RWPE2 (cell line): ENCODE data around the gene NANOGP8.
"Not testable (repeated sequence)": the region's sequence is repeated elsewhere in the genome, so short reads cannot be mapped to it uniquely, and the experiment has no call there.

Experiments
- ATAC-seq: fragments of 200-7000 bp; cut with Tn5 transposase; 3 replicates; pipeline ENCODE4 v1.9.1; 2021; ENCODE audit warnings: low read depth
- DNase-seq: peaks from one replicate; pipeline ENCODE4 v3.0.0-alpha.2; 2020; ENCODE audit warnings: low spot score
- H3K27ac ChIP-seq: fragments of 450-650 bp; 2 replicates; pipeline ENCODE4 v1.5.1; 2017; ENCODE audit warnings: mild to moderate bottlenecking; ENCODE audit not compliant: poor library complexity, severe bottlenecking
- H3K27me3 ChIP-seq: fragments of 250-450 bp; sonication (Bioruptor Pico); 2 replicates; pipeline ENCODE4 v1.5.1; 2021; ENCODE audit warnings: mild to moderate bottlenecking, moderate library complexity; ENCODE audit not compliant: insufficient read depth, poor library complexity, severe bottlenecking
- H3K36me3 ChIP-seq: fragments of 250-450 bp; sonication (Bioruptor Pico); 2 replicates; pipeline ENCODE4 v1.5.1; 2020; ENCODE audit warnings: low read depth, mild to moderate bottlenecking, moderate library complexity
- H3K4me1 ChIP-seq: fragments of 250-450 bp; sonication (Bioruptor Pico); 2 replicates; pipeline ENCODE4 v1.5.1; 2021; ENCODE audit warnings: mild to moderate bottlenecking, moderate library complexity; ENCODE audit not compliant: insufficient read depth, poor library complexity, severe bottlenecking
- H3K4me3 ChIP-seq: fragments of 250-450 bp; sonication (Bioruptor Pico); 2 replicates; pipeline ENCODE4 v1.5.1; 2021; ENCODE audit warnings: mild to moderate bottlenecking, moderate library complexity; ENCODE audit not compliant: severe bottlenecking
- H3K9me3 ChIP-seq: fragments of 250-450 bp; sonication (Bioruptor Pico); 2 replicates; pipeline ENCODE4 v1.5.1; 2021; ENCODE audit warnings: mild to moderate bottlenecking, moderate library complexity; ENCODE audit not compliant: severe bottlenecking
- TF ChIP-seq, protein P1 (sequence below): fragments of 450-650 bp; IDR thresholded peaks from one replicate; pipeline ENCODE4 v1.5.1; 2017; ENCODE audit warnings: mild to moderate bottlenecking, moderate library complexity; ENCODE audit not compliant: poor library complexity, severe bottlenecking

NANOGP8 gene

GRCh38 chr15:35089551-35089950 lies 4.5 kb upstream of the NANOGP8 start:
- H3K27ac ChIP-seq = no peak overlapping the region
- TF ChIP-seq, protein P1, sequence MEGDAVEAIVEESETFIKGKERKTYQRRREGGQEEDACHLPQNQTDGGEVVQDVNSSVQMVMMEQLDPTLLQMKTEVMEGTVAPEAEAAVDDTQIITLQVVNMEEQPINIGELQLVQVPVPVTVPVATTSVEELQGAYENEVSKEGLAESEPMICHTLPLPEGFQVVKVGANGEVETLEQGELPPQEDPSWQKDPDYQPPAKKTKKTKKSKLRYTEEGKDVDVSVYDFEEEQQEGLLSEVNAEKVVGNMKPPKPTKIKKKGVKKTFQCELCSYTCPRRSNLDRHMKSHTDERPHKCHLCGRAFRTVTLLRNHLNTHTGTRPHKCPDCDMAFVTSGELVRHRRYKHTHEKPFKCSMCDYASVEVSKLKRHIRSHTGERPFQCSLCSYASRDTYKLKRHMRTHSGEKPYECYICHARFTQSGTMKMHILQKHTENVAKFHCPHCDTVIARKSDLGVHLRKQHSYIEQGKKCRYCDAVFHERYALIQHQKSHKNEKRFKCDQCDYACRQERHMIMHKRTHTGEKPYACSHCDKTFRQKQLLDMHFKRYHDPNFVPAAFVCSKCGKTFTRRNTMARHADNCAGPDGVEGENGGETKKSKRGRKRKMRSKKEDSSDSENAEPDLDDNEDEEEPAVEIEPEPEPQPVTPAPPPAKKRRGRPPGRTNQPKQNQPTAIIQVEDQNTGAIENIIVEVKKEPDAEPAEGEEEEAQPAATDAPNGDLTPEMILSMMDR = no peak
- no peaks in the 10 kb centered on the region for H3K4me1 ChIP-seq
- no peak overlapping the region for H3K4me3 ChIP-seq
- DNase-seq (no peak), ATAC-seq (peak; percentile 66; the same call in 2 of the 3 replicates)
- H3K27me3 ChIP-seq = no peaks in the 10 kb centered on the region
- no peaks in the 10 kb centered on the region for H3K9me3 ChIP-seq
- H3K36me3 ChIP-seq = no peaks in the 10 kb centered on the region

GRCh38 chr15:35088329-35088728 lies 3.2 kb upstream of the NANOGP8 start:
- no peak overlapping the region for H3K4me3 ChIP-seq
- no peak; the same call in 2 of the 3 replicates for ATAC-seq
- no peaks in the 10 kb centered on the region for H3K27me3 ChIP-seq
- no peaks in the 10 kb centered on the region for H3K9me3 ChIP-seq
- DNase-seq = no peak
- H3K36me3 ChIP-seq = no peaks in the 10 kb centered on the region
- TF ChIP-seq, protein P1 = no peak
- H3K27ac ChIP-seq = no peak overlapping the region
- no peaks in the 10 kb centered on the region for H3K4me1 ChIP-seq

- Histone ChIP-seq H3K27ac (no peak overlapping the region), H3K27me3 (no peaks in the 10 kb centered on the region), H3K4me3 (no peak overlapping the region), H3K4me1 (no peaks in the 10 kb centered on the region), H3K9me3 (no peaks in the 10 kb centered on the region), H3K36me3 (no peaks in the 10 kb centered on the region)
- DNase-seq (no peak), ATAC-seq (no peak)
- TF ChIP-seq, protein P1 = no peak
Observed at GRCh38 chr15:35087759-35088158, 2.7 kb upstream of the NANOGP8 start.

- ATAC-seq, DNase-seq, H3K36me3 ChIP-seq, H3K4me1 ChIP-seq, H3K27ac ChIP-seq, H3K4me3 ChIP-seq, H3K9me3 ChIP-seq, H3K27me3 ChIP-seq: not testable (repeated sequence)
Observed at GRCh38 chr15:35082371-35083348, 2.4 kb downstream of the NANOGP8 start.

DNA sequence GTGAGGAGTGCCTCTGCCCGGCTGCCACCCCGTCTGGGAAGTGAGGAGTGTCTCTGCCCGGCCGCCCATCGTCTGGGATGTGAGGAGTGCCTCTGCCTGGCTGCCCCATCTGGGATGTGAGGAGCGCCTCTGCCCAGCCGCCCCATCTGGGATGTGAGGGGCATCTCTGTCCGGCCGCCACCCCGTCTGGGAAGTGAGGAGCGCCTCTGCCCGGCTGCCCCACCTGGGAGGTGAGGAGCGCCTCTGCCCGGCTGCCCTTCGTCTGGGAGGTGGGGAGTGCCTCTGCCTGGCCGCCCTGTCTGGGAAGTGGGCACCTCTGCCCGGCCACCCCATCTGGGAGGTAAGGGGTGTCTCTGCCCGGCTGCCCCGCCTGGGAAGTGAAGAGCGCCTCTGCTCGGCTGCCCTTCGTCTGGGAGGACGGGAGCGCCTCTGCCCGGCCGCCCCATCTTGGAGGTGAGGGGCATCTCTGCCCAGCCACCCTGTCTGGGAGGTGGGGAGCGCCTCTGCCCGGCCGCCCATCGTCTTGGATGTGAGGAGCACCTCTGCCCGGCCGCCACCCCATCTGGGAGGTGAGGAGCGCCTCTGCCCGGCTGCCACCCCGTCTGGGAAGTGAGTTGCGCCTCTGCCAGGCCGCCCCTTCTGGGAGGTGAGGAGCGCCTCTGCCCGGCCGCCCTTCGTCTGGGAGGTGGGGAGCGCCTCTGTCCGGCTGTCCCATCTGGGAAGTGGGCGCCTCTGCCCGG lies 3.3 kb downstream of the NANOGP8 start:
- not testable (repeated sequence) for ATAC-seq

More for the DNA sequence above, 3.3 kb downstream of the NANOGP8 start:
- not testable (repeated sequence) for H3K27me3 ChIP-seq, H3K27ac ChIP-seq, H3K4me3 ChIP-seq, H3K9me3 ChIP-seq, H3K4me1 ChIP-seq, H3K36me3 ChIP-seq, DNase-seq
